GM19035 (cell line): ENCODE results near the gene TOX3.

ENCODE experiments used
- ATAC-seq: cut with Tn5 transposase; IDR thresholded peaks from one replicate; pipeline ENCODE4 v1.9.1; 2021; ENCODE audit not compliant: unreplicated experiment

Gene TOX3

DNA sequence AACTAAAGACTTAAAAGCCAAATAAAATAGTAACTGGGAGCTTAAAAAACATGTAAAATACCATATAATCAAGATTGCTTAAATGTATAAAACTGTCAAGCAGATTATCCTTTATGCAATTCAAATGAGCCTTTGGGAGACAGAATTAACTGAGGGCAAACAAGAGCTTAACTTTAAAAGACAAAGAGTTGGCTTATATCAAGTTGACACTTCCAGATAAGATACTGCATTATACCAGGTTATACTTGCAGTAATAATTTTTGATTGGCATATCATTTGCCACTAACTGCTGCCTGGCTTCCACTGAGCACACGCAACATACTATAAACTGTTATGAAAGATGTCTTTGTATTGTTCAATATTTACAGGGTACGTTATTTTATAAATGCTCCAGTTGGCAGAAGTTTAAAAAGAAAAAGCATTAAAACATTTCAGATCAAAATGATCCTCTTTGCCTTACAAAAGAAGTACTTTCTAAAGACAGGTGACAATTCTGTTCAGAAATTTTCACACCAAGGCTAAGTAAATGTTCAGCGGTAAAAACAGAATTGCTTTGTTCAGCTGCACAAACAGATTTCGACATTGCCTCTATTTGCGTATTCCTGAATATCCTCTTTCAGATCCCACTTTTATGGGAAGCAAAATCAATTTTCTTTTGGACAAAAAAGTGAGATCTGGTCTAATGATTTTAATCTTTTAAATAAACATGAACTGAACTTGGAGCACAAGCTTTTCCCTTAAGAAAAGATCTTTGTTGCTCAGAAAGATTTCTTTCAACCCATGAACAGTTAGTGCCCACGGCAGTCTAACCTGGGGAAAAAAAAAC is 50.7 kb downstream of the TOX3 start:
- ATAC-seq, result no peak

GRCh38 chr16:52494621-52495020 is 52.3 kb downstream of the TOX3 start:
- no peak for ATAC-seq

GRCh38 chr16:52494145-52494544 is 52.8 kb downstream of the TOX3 start:
- ATAC-seq, result no peak

DNA sequence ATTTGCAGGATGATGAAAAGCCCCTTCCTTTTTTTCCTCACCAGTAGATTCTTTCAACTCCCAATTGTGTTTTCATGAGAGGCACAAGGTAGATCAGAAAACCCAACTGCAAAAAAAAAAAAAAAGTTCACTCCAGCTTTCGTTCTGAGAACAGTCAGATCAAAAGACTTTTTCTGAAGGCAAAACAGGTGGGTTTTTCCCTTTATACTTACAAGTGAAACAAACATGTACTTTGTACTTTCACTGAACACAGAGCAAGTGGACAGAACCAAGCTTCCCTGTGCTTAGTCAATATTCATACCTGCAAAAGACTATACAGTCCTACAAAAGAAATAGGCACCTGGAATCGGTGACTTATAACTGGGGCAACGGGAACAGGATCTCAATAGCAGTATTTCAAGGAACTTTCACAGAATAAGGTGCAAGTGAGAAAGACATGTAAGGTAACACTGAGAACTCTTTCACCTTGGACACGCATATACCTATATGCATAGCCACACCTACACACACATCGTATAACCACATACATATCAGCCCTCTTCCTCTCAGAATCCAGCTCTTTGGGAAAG is 54.1 kb downstream of the TOX3 start:
- ATAC-seq, result no peak

GRCh38 chr16:52491216-52491615 is 55.7 kb downstream of the TOX3 start:
- no peak for ATAC-seq

- no peak for ATAC-seq
Measured at GRCh38 chr16:52489894-52490293, 57.0 kb downstream of the TOX3 start.

- no peak for ATAC-seq
Measured at GRCh38 chr16:52488837-52489289, 58.1 kb downstream of the TOX3 start.

DNA sequence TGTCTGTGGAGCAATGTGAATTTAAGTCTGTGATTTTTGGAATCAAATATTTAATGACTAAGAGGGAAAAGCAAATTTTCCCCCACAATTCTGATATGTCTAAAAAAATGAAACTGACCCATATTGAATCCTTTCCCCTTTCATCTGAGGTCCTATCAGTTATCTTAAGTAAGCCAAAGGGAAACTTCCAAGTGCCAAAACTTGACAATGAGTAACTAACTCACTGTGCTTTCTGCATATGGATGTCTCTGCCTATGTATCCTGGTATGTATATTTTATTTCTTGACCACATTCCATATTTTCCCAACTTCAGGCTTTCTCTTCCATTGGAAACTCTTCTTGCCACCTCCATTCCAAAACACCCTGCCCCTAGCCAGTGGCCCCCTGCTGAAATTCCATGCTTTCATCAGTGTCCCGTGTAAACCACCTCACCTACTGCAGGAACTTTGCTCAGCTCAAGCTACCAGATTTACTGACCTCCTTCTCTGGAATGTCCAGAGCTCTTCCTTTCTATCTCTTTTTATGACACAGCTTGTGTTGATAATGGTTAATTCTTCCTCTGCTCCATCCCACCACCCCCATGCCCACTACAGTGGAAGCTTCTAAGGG is 59.0 kb downstream of the TOX3 start:
- ATAC-seq, result no peak

- no peak for ATAC-seq
Measured at GRCh38 chr16:52480237-52480636, 66.7 kb downstream of the TOX3 start.

DNA sequence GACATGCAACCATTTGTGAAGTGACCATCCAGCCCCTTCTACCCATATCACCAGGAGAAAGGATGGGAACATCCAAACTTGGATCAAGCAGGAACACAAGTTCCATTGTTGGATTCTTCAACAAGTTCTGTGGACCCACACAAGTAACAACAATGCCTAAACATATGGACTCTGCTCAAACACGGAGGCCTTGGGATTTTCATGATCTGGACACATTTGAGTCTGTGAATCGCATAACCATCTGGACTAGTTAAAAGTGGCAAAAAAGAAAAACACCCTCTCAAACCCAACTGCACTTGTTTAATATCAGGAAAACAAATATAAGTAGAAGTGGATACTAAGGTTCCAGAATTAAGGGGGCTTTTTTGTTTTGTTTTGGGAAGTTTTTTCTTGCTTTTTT is 70.8 kb downstream of the TOX3 start:
- ATAC-seq, result no peak

- no peak for ATAC-seq
Measured at GRCh38 chr16:52474679-52475078, 72.3 kb downstream of the TOX3 start.

DNA sequence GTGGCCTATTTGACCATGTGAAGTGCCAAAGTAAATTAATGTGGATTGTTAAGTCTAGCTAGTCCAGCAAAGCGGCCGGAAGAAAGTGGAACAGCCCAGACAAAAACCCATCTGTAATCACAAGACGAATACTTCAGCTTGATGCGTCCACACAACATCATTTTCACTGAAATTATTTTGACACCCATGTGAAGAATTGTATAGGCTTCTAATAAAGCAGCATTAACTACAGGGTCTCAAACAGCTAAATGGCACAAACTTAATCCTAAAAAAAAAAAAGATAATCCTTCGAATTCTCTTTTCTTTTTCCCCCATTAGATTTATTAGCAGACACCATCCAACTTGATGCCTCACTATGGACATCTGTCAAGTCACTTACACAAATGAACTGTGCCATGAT is 73.8 kb downstream of the TOX3 start:
- no peak for ATAC-seq

DNA sequence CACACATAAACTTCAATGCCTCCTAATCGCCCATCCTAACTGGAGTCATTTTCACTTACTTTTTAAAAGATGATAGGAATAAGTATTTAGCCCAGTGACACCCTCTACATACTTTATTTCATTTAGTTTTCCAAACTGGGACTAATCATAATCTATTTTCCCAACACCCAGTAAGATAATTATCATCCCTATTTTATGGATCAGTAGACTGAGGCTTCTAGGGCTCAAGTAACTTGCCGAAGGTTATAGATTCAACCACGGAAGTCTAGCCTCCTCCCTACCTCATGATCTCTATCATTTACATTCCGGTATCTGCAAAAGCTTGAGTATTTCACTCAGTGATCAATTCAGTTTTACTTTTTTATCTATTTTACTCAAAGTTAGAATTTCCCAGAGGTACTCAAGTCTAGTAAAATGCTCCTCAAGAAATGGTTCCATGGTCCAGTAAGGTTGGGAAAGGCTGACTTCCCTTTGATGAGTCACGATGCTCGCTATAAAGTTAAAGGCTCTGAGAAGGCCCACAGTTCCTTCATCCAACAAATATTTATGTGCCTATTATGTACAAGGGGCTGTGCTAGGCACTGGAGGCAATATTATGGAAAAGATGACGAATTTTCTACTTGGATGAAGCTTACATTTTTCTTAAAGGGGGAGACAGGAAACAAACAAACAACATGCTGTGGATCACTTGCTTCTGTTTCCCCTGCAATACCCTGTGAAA is 75.1 kb downstream of the TOX3 start:
- ATAC-seq, result no peak

- ATAC-seq, result no peak
Measured at GRCh38 chr16:52470585-52470984, 76.4 kb downstream of the TOX3 start.

- ATAC-seq, result no peak
Measured at GRCh38 chr16:52469775-52470174, 77.2 kb downstream of the TOX3 start.

DNA sequence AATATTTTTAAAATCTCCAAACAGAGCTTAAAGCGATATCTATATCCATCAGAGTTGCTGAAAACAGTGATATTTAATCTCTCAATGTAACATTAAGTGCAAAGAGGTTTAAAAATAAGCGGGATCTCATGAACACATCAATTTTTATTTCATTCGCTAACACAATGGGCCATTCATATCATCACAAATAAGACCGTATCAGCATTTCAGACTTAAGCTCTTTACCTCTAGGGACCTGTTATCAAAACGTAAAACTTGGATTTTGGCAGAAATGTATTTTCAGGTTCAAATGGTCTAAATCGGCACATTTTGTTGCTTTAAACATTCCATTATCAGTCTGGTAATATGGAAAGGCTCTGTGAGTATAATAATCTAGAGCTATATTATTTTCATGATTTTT is 77.9 kb downstream of the TOX3 start:
- ATAC-seq, result no peak

GRCh38 chr16:52467753-52468152 is 79.2 kb downstream of the TOX3 start:
- ATAC-seq, result no peak

- no peak for ATAC-seq
Measured at GRCh38 chr16:52466994-52467393, 79.9 kb downstream of the TOX3 start.

DNA sequence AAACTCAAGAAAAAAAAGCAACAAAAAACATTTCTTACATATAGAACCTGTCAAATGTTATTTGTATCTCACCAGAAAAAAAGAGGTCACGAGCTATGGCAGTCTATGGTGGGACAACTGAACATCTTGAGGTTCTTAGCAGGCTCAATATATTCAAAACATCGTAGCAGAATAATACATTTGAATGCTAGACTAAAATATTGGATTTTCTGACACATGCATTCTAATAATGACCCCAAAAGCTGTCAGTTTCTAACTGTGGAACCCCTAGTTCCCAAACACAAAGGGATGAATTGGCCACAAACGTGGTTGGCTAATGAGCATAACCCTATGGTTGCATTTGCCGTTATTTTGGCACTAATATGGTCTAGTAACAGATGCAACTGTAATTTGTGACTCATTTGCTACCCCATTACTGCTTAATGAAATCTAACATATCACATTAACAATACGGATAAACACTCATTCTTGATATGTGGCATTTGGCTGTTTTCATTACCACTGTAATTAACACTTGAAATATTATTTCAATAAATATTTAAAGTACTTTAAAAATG is 81.2 kb downstream of the TOX3 start:
- no peak for ATAC-seq

GRCh38 chr16:52463904-52464303 is 83.0 kb downstream of the TOX3 start:
- no peak for ATAC-seq

GRCh38 chr16:52462816-52463215 is 84.1 kb downstream of the TOX3 start:
- ATAC-seq, result no peak
